Small intestine (tissue), 7 donors: ENCODE measurements around the gene SLC7A6. TPM values are rescaled to one million over a fixed set of nuclear protein-coding genes. Genes with fewer than 3 reads are reported as not detected.

Source experiments
- DNase-seq, 2 donors: peaks; one replicate each; pipeline versions ENCODE4 v3.0.0 to v3.0.0-alpha.2; 2013
- FAIRE-seq: peaks from 2 replicates; lab custom pipeline; 2012; peaks lifted over from hg19 to GRCh38; lab: Jason Lieb, UNC
- H3K27ac ChIP-seq, 3 donors: one replicate each; pipeline ENCODE4 v1.5.1; 2013; ENCODE audit warnings: low read length in 2 of 3, mild to moderate bottlenecking in 2 of 3, control low read depth in 1 of 3, inconsistent platforms in 1 of 3, low read depth in 1 of 3, moderate library complexity in 1 of 3
- H3K27me3 ChIP-seq, 3 donors: one replicate each; pipeline ENCODE4 v1.6.1; 2013; ENCODE audit warnings: low read length in 3 of 3, inconsistent platforms in 1 of 3; ENCODE audit not compliant: control insufficient read depth in 3 of 3, insufficient read depth in 3 of 3
- H3K36me3 ChIP-seq, 3 donors: one replicate each; pipeline ENCODE4 v1.6.1; 2013; ENCODE audit warnings: low read length in 3 of 3, inconsistent platforms in 1 of 3, low read depth in 1 of 3, mild to moderate bottlenecking in 1 of 3, moderate library complexity in 1 of 3; ENCODE audit not compliant: control insufficient read depth in 3 of 3, insufficient read depth in 2 of 3
- H3K4me1 ChIP-seq, 3 donors: one replicate each; pipeline ENCODE4 v1.6.1; 2013; ENCODE audit warnings: low read length in 2 of 3, inconsistent platforms in 1 of 3, low read depth in 1 of 3, mild to moderate bottlenecking in 1 of 3, moderate library complexity in 1 of 3; ENCODE audit not compliant: control insufficient read depth in 3 of 3, insufficient read depth in 2 of 3
- H3K4me3 ChIP-seq, 3 donors: one replicate each; pipeline ENCODE4 v1.5.1; 2013; ENCODE audit warnings: low read length in 3 of 3, control low read depth in 1 of 3, inconsistent platforms in 1 of 3, low read depth in 1 of 3, mild to moderate bottlenecking in 1 of 3, moderate library complexity in 1 of 3
- H3K9me3 ChIP-seq, 2 donors: one replicate each; pipeline ENCODE4 v1.6.1; 2013; ENCODE audit warnings: low read depth in 1 of 2, low read length in 1 of 2; ENCODE audit not compliant: control insufficient read depth in 2 of 2, insufficient read depth in 1 of 2
- WGBS, 3 donors: extraction: QIAGEN DNeasy Blood & Tissue Kit; methylation state at CpG; one replicate each; pipeline ENCODE4 v1.1.7; 2013; 5-methylcytosine and 5-hydroxymethylcytosine counted together
- polyA plus RNA-seq, 4 donors: library from polyadenylated mRNA; stranded (reverse) in 3 of 4; unstranded in 1 of 4; fragments of 200-250 nt in 3 of 4; fragments of 120-200 nt in 1 of 4; gene quantifications; one replicate each; pipeline versions ENCODE4 v1.2.1 to v1.2.3, GENCODE V29; 2013
- donor health status: healthy with polysubstance abuse.
- donor health status: control.
- donor health status: control.
- donor health status: Bipolar disorder and iron deficiency.
- donor health status: healthy.

Gene SLC7A6
- polyA plus RNA-seq, 4 donors = 2.0 to 8.5 (median 6.7) TPM

- Histone ChIP-seq H3K4me1 (no peaks in the 10 kb centered on the region), H3K27ac (no peak overlapping the region), H3K36me3 (peaks cover 0 to 77% (median 5%) of the 10 kb centered on the region in 3 donors), H3K27me3 (no peaks in the 10 kb centered on the region), H3K9me3 (no peaks in the 10 kb centered on the region), H3K4me3 (no peak overlapping the region)
- DNase-seq (no peak), FAIRE-seq (no peak)
- 65 to 89% (median 76%) methylated on average over 11 of the region's 11 CpGs for WGBS, 3 donors
These were observed 81.1 kb downstream of the SLC7A6 start for GRCh38 chr16:68345351-68345810.

- Histone ChIP-seq H3K36me3 (peaks cover 0 to 81% (median 5%) of the 10 kb centered on the region in 3 donors), H3K9me3 (no peaks in the 10 kb centered on the region), H3K4me1 (peaks cover 0 to 2% (median 0%) of the 10 kb centered on the region in 3 donors), H3K4me3 (no peak overlapping the region), H3K27ac (no peak overlapping the region), H3K27me3 (no peaks in the 10 kb centered on the region)
- 95 to 97% (median 96%) methylated on average over 16 of the region's 16 CpGs for WGBS, 3 donors
- DNase-seq = no peak
- FAIRE-seq = no peak
These were observed 81.8 kb downstream of the SLC7A6 start for GRCh38 chr16:68345958-68346635.

DNA sequence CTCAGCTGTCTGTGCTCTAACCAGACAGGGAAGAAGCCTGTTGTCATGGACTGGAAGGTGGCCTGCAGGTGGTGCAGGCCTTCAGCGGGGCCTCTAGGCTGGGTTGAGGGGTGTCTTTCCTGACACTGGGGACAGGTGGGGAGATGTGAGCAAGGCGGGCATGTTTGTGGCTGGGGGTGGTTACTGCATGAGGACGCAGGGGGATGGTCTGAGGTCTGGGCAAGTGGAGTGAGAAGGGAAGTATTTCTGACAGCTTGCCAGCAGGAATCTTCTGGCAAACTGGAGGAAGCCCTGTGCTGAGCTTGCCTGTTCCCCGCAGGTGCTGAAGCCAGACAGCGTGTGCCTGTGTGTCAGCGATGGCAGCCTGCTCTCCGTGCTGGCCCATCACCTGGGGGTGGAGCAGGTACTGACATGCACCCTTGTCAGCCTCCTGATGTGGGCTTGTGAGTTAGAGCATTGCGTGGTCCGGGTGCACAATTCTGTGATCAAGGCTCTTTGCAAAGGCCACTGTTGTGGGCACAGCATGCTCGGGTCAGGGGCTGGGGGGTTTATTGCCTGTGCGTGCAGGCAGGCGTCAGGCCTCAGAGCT, 82.7 kb downstream of the SLC7A6 start:
- H3K4me3 ChIP-seq = no peak overlapping the region
- H3K27ac ChIP-seq = no peak overlapping the region
- no peaks in the 10 kb centered on the region for H3K27me3 ChIP-seq
- H3K36me3 ChIP-seq = peaks cover 0 to 84% (median 5%) of the 10 kb centered on the region in 3 donors
- H3K9me3 ChIP-seq = no peaks in the 10 kb centered on the region
- 88 to 94% (median 92%) methylated on average over 12 of the region's 12 CpGs for WGBS, 3 donors
- DNase-seq (no peak), FAIRE-seq (no peak)
- peaks cover 0 to 9% (median 0%) of the 10 kb centered on the region in 3 donors for H3K4me1 ChIP-seq

GRCh38 chr16:68347605-68348004, 83.3 kb downstream of the SLC7A6 start:
- DNase-seq = no peak
- no peak overlapping the region for H3K4me3 ChIP-seq
- no peak for FAIRE-seq
- H3K27ac ChIP-seq = no peak overlapping the region
- 85 to 91% (median 87%) methylated on average over 4 of the region's 4 CpGs for WGBS, 3 donors
- H3K9me3 ChIP-seq = no peaks in the 10 kb centered on the region
- no peaks in the 10 kb centered on the region for H3K27me3 ChIP-seq
- H3K36me3 ChIP-seq = peaks cover 0 to 86% (median 5%) of the 10 kb centered on the region in 3 donors
- peaks cover 0 to 13% (median 0%) of the 10 kb centered on the region in 3 donors for H3K4me1 ChIP-seq

- no peak for DNase-seq
- H3K9me3 ChIP-seq = no peaks in the 10 kb centered on the region
- peaks cover 0 to 88% (median 5%) of the 10 kb centered on the region in 3 donors for H3K36me3 ChIP-seq
- 93 to 94% (median 93%) methylated on average over 27 of the region's 27 CpGs for WGBS, 3 donors
- FAIRE-seq = no peak
- no peak overlapping the region for H3K27ac ChIP-seq
- peaks cover 0 to 13% (median 0%) of the 10 kb centered on the region in 3 donors for H3K4me1 ChIP-seq
- no peak overlapping the region for H3K4me3 ChIP-seq
- no peaks in the 10 kb centered on the region for H3K27me3 ChIP-seq
These were observed 84.5 kb downstream of the SLC7A6 start for GRCh38 chr16:68348639-68349445.

DNA sequence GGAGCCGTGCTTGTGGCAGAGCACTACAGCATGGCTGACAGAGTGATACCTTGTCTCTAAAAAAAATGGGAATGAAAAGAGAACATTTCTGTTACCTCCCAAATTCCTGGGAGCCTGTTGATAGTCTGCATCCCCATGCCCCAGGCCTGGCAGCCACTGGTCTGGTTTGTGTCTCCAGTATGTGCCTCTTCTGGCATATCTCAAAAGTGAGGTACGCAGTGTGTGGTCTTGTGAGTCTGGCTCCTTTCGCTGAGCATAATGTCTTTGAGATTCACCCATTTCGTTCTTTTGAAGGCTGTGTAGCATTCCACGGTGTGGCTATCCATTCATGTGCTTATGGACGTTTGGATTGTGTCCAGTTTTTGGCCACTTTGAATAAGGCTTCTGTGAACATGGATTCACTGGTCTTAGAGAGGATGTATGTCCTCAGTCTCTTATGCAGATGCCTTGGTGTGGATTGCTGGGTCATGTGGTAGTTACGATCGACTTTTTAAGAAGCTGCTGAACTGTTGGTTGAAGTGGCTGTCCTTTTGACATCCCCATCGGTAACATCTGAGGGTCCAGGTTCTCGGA, 85.6 kb downstream of the SLC7A6 start:
- 92 to 94% (median 92%) methylated on average over 10 of the region's 10 CpGs for WGBS, 3 donors
- DNase-seq (no peak), FAIRE-seq (no peak)
- Histone ChIP-seq H3K4me3 (no peak overlapping the region), H3K27me3 (no peaks in the 10 kb centered on the region), H3K9me3 (no peaks in the 10 kb centered on the region), H3K4me1 (peaks cover 0 to 13% (median 0%) of the 10 kb centered on the region in 3 donors), H3K36me3 (peaks cover 0 to 93% (median 5%) of the 10 kb centered on the region in 3 donors), H3K27ac (no peak overlapping the region)

DNA sequence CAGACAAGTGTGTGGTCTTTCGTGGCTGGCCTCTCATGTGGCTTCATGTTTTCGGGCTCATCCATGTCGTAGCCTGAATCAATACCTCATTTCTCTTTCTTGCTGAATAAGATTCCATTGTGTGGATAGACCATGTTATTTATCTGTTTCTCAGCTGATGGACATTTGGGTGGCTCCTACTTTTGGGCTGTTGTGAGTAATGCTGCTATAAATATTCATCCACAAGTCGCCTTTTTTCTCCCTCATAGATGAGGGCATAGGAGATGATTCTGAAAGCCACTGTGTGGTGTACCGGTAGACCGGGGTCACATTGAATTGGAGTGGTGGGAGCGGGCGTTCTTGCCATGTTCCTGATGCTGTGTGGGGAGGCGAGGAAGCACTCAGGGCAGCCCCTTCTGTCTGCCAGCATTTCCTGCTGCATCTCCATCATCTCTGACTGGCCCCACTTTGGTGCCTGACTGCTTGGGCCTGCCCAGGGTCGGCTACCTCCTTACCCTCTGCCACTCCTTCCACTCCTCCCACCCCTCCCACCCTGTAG, 86.6 kb downstream of the SLC7A6 start:
- Histone ChIP-seq H3K4me1 (peaks cover 0 to 13% (median 0%) of the 10 kb centered on the region in 3 donors), H3K27ac (no peak overlapping the region), H3K9me3 (no peaks in the 10 kb centered on the region), H3K36me3 (peaks cover 0 to 95% (median 5%) of the 10 kb centered on the region in 3 donors), H3K4me3 (no peak overlapping the region), H3K27me3 (no peaks in the 10 kb centered on the region)
- WGBS, 3 donors = 93 to 96% (median 94%) methylated on average over 9 to 10 of the region's 10 CpGs
- FAIRE-seq = no peak
- DNase-seq = no peak
